Endothelial cell of umbilical vein (primary cell): ENCODE results near the gene ZC3HAV1. TPM values are rescaled to one million over a fixed set of nuclear protein-coding genes. Genes with fewer than 3 reads are reported as not detected.

ENCODE experiments used
- BruUV-seq: library from RNA; stranded (reverse); fragments of 400-500 nt; replicated peaks from 2 replicates; lab custom pipeline; 2021; lab: Mats Ljungman, UMichigan
- CTCF ChIA-PET: fragments of 300-600, 350-600 bp; sonication (Branson Sonifier 250); formaldehyde crosslinking; loops from one replicate; lab custom pipeline; 2021; ENCODE audit warnings: antibody characterized with exemption, inconsistent platforms; lab: Charles Lee
- POLR2A ChIA-PET: fragments of 300-600, 350-600 bp; sonication (Branson Sonifier 250); formaldehyde crosslinking; loops from one replicate; lab custom pipeline; 2021; ENCODE audit warnings: antibody characterized with exemption, inconsistent platforms; lab: Charles Lee
- DNase-seq: peaks from one replicate; pipeline ENCODE4 v3.0.0-alpha.2; 2011; ENCODE audit warnings: low read depth, low spot score
- FAIRE-seq: peaks from 2 replicates; lab custom pipeline; 2011; peaks lifted over from hg19 to GRCh38; lab: Jason Lieb, UNC
- H2AFZ ChIP-seq: 2 replicates; pipeline ENCODE4 v1.6.0; 2012; ENCODE audit warnings: low read depth, low read length, control low read depth, inconsistent platforms
- H3K27ac ChIP-seq: 2 replicates; pipeline ENCODE4 v1.5.1; 2011; ENCODE audit warnings: low read depth, mild to moderate bottlenecking, control low read depth, low read length, moderate library complexity; ENCODE audit not compliant: insufficient read depth
- H3K27me3 ChIP-seq, 2 experiments: 2 replicates each; pipeline versions ENCODE4 v1.6.0 to v1.6.1; 2011; ENCODE audit warnings: low read length in 2 of 2, mixed read lengths in 1 of 2; ENCODE audit not compliant: control insufficient read depth in 2 of 2, insufficient read depth in 2 of 2
- H3K36me3 ChIP-seq, 2 experiments: 2 replicates in 1 of 2; 3 replicates in 1 of 2; pipeline ENCODE4 v1.5.1; 2011; ENCODE audit warnings: low read length in 2 of 2, mild to moderate bottlenecking in 1 of 2, moderate library complexity in 1 of 2; ENCODE audit not compliant: control insufficient read depth in 2 of 2, insufficient read depth in 2 of 2; ENCODE audit errors: extremely low read depth in 1 of 2
- H3K4me1 ChIP-seq: 3 replicates; pipeline ENCODE4 v1.5.1; 2011; ENCODE audit warnings: mild to moderate bottlenecking, low read length; ENCODE audit not compliant: control insufficient read depth, insufficient read depth; ENCODE audit errors: extremely low read depth
- H3K4me2 ChIP-seq: 2 replicates; pipeline ENCODE4 v1.6.1; 2011; ENCODE audit warnings: low read length, control low read depth, mixed read lengths; ENCODE audit not compliant: insufficient read depth
- H3K4me3 ChIP-seq, 3 experiments: fragments of 200-600 bp in 1 of 3; sonication (generic), shearing (Covaris generic) in 1 of 3; replicated peaks in 1 of 3; 2 replicates each; pipeline ENCODE4 v1.5.1; 2011 to 2016; ENCODE audit warnings: control low read depth in 3 of 3, low read length in 3 of 3, mild to moderate bottlenecking in 2 of 3, inconsistent platforms in 1 of 3, low read depth in 1 of 3, moderate library complexity in 1 of 3; ENCODE audit not compliant: insufficient read depth in 1 of 3
- H3K79me2 ChIP-seq: 2 replicates; pipeline ENCODE4 v1.6.0; 2012; ENCODE audit warnings: low read length, inconsistent platforms; ENCODE audit not compliant: control insufficient read depth, insufficient read depth
- H3K9ac ChIP-seq: replicated peaks from 2 replicates; pipeline ENCODE3; 2011; ENCODE audit warnings: low read length, control low read depth; ENCODE audit not compliant: insufficient read depth; ENCODE audit errors: extremely low read depth
- H3K9me1 ChIP-seq: replicated peaks from 3 replicates; pipeline ENCODE4 v1.6.0; 2011; ENCODE audit warnings: mild to moderate bottlenecking, low read length; ENCODE audit not compliant: control insufficient read depth, insufficient read depth; ENCODE audit errors: extremely low read depth
- H3K9me3 ChIP-seq: replicated peaks from 2 replicates; pipeline ENCODE4 v1.5.1; 2012; ENCODE audit warnings: low read length, inconsistent platforms; ENCODE audit not compliant: control insufficient read depth, insufficient read depth
- H4K20me1 ChIP-seq: replicated peaks from 2 replicates; pipeline ENCODE3; 2011; ENCODE audit warnings: mild to moderate bottlenecking, low read length; ENCODE audit not compliant: control insufficient read depth, insufficient read depth; ENCODE audit errors: extremely low read depth
- EZH2 ChIP-seq: IDR thresholded peaks from 2 replicates; pipeline ENCODE4 v1.6.1; 2012; ENCODE audit warnings: borderline replicate concordance, low read depth, mild to moderate bottlenecking, moderate library complexity, low read length, inconsistent platforms; ENCODE audit not compliant: severe bottlenecking
- FOS ChIP-seq: IDR thresholded peaks from 2 replicates; pipeline ENCODE4 v1.6.1; 2011; ENCODE audit warnings: mild to moderate bottlenecking, low read length, moderate library complexity, borderline replicate concordance; ENCODE audit not compliant: insufficient read depth
- GATA2 ChIP-seq: IDR thresholded peaks from 2 replicates; pipeline ENCODE4 v1.7.0; 2011; ENCODE audit warnings: low read depth, mild to moderate bottlenecking, moderate library complexity, mixed read lengths, low read length; ENCODE audit not compliant: insufficient read length, insufficient read depth
- JUN ChIP-seq: IDR thresholded peaks from 2 replicates; pipeline ENCODE4 v1.6.1; 2011; ENCODE audit warnings: borderline replicate concordance, low read depth; ENCODE audit not compliant: insufficient read length, insufficient read depth
- MAX ChIP-seq: IDR thresholded peaks from 2 replicates; pipeline ENCODE4 v1.6.1; 2011; ENCODE audit not compliant: insufficient read depth, insufficient read length
- MYC ChIP-seq: IDR thresholded peaks from one replicate; pipeline ENCODE4 v1.6.1; 2011; ENCODE audit warnings: mild to moderate bottlenecking, low read depth, low read length
- POLR2A ChIP-seq: IDR thresholded peaks from 2 replicates; pipeline ENCODE4 v1.6.1; 2012; ENCODE audit warnings: low read depth, mild to moderate bottlenecking, control low read depth, low read length
- POLR2AphosphoS5 ChIP-seq: IDR thresholded peaks from 2 replicates; pipeline ENCODE4 v1.6.1; 2012; ENCODE audit warnings: low read depth, mild to moderate bottlenecking, control low read depth, low read length, moderate library complexity; ENCODE audit not compliant: insufficient read depth
- dilution Hi-C: fragments of 300-500 bp; cut with MboI; formaldehyde crosslinking; loops from one replicate; pipeline ENCODE4 v1.15.0; 2019; ENCODE audit warnings: low sequenced_read_pairs; ENCODE audit not compliant: extremely low pct_ligation_motif_present
- intact Hi-C: fragments of 100-400 bp; cut with micrococcal nuclease; formaldehyde crosslinking; loops from one replicate; pipeline ENCODE4 v1.10.0; 2022
- polyA plus RNA-seq, 4 experiments: library from polyadenylated mRNA; depleted of rRNA in 3 of 4; stranded (reverse) in 3 of 4; unstranded in 1 of 4; fragments of >200 nt; gene quantifications; 2 replicates each; pipeline versions ENCODE4 v1.2.1 to v1.2.3, GENCODE V29; 2011 to 2012; ENCODE audit warnings: missing spikeins in 1 of 4
- total RNA-seq: library from RNA; stranded (reverse); gene quantifications from 2 replicates; pipeline ENCODE4 v1.2.3, GENCODE V29; 2021
- TF ChIP-seq, protein P1 (sequence below), 2 donors: IDR thresholded peaks; 1 replicate in 1 of 2; 2 replicates in 1 of 2; pipeline ENCODE4 v1.5.1; 2011; ENCODE audit warnings: low read length in 2 of 2, mild to moderate bottlenecking in 2 of 2, moderate library complexity in 2 of 2, control low read depth in 1 of 2, inconsistent platforms in 1 of 2, low read depth in 1 of 2; ENCODE audit not compliant: insufficient read depth in 1 of 2; ENCODE audit errors: extremely low read depth in 1 of 2

ZC3HAV1 gene
- total and polyA plus RNA-seq, 2 donors (not counting 3 experiments of a cell fraction or from before 2014, with no cell fraction given) = 17.1 to 37.7 TPM

GRCh38 chr7:139022286-139022685 is 87.2 kb downstream of the ZC3HAV1 start:
- FAIRE-seq = no peak
- no TSS peak for BruUV-seq

More at GRCh38 chr7:139022286-139022685, 87.2 kb downstream of the ZC3HAV1 start:
- H3K27ac ChIP-seq = no peak overlapping the region
- H3K79me2 ChIP-seq = no peaks in the 10 kb centered on the region
- H3K36me3 ChIP-seq = peaks cover 13 to 18% of the 10 kb centered on the region in 2 experiments
- H3K9me3 ChIP-seq = no peaks in the 10 kb centered on the region
- no peaks in the 10 kb centered on the region for H3K27me3 ChIP-seq
- H3K9ac ChIP-seq = no peak overlapping the region
- H3K4me3 ChIP-seq = no peak overlapping the region
- H3K4me2 ChIP-seq = no peak overlapping the region
- dilution Hi-C loops = no loop called here
- CTCF ChIA-PET = interaction anchor here (1.2 to 6.9 kb wide), 4 partner anchors 9 to 136 kb away, joined by 4 to 111 read pairs (median 5); no protein-coding TSS in a partner anchor
- H2AFZ ChIP-seq = no peak overlapping the region
- no peak for DNase-seq
- POLR2A ChIA-PET = no interaction called here
- TF ChIP-seq, protein P1, sequence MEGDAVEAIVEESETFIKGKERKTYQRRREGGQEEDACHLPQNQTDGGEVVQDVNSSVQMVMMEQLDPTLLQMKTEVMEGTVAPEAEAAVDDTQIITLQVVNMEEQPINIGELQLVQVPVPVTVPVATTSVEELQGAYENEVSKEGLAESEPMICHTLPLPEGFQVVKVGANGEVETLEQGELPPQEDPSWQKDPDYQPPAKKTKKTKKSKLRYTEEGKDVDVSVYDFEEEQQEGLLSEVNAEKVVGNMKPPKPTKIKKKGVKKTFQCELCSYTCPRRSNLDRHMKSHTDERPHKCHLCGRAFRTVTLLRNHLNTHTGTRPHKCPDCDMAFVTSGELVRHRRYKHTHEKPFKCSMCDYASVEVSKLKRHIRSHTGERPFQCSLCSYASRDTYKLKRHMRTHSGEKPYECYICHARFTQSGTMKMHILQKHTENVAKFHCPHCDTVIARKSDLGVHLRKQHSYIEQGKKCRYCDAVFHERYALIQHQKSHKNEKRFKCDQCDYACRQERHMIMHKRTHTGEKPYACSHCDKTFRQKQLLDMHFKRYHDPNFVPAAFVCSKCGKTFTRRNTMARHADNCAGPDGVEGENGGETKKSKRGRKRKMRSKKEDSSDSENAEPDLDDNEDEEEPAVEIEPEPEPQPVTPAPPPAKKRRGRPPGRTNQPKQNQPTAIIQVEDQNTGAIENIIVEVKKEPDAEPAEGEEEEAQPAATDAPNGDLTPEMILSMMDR (IDR thresholded peaks at IDR 0.05; ENCODE audit: extremely low read depth in 1 of 2, insufficient read depth in 1 of 2, low read depth in 1 of 2, low read length in 2 of 2) = no peak
- TF ChIP-seq MYC (no peak), POLR2A (no peak), EZH2 (no peak), POLR2AphosphoS5 (no peak), MAX (no peak), GATA2 (no peak), FOS (no peak), JUN (no peak)
- no peaks in the 10 kb centered on the region for H4K20me1 ChIP-seq
- no peaks in the 10 kb centered on the region for H3K9me1 ChIP-seq
- H3K4me1 ChIP-seq = no peaks in the 10 kb centered on the region
- intact Hi-C loops = no loop called here
